SU-DHL-6 (cell line): ENCODE data around the gene SGIP1.

Experiments
- CTCF ChIP-seq: fragments of 200-600 bp; sonication (generic); IDR thresholded peaks from one replicate; pipeline ENCODE4 v1.5.1; 2017; ENCODE audit warnings: antibody characterized with exemption, mild to moderate bottlenecking, low read length, moderate library complexity; ENCODE audit not compliant: insufficient read depth, poor library complexity, severe bottlenecking
- EZH2phosphoT487 ChIP-seq: fragments of 200-600 bp; sonication (generic), shearing (Covaris generic); conservative IDR thresholded peaks from 2 replicates; pipeline ENCODE4 v1.6.1; 2018; ENCODE audit warnings: mild to moderate bottlenecking, antibody characterized with exemption, low read length, moderate library complexity, mixed read lengths

DNA sequence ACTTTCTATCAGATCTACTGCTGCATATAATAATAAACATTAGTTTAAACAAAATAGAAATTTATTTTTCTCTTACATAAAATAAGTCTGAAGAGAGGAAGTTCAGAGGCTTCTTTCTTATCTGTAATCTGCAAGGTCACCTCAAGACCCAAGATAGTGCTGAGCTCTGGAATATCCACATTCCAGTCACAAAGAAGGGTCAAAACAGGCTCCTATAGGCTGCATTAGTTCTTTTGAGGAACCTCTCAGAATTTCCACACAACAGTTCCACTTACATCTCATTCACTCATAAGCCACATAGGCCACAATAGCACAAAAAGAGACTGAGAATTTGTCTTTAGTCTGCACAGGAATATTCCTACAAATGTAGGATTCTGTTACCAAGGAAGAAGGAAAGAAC, 233.7 kb downstream of the SGIP1 start:
- TF ChIP-seq CTCF: no peak
- TF ChIP-seq EZH2phosphoT487: no peak
